Measurements from ENCODE around the gene USP2. TPM values are rescaled to one million over a fixed set of nuclear protein-coding genes. Genes with fewer than 3 reads are reported as not detected.
A peak's percentile ranks its signal among the peaks of the same experiment; 100 is the strongest.

The USP2 gene
- total RNA-seq, 2 experiments from 2014 or later = 0.55 to 0.68 TPM

- CTCF ChIA-PET = interaction anchor here (1.1 to 5.7 kb wide), 11 partner anchors 10 to 113 kb away, joined by 3 to 109 read pairs (median 5); no protein-coding TSS in a partner anchor
- H3K9me3 Mint-ChIP-seq (ENCODE audit: insufficient read depth) = no peaks in the 10 kb centered on the region
- POLR2A ChIA-PET = interaction anchor here (1.2 kb wide), 1 partner anchor 54 kb away, joined by 3 read pairs; no protein-coding TSS in a partner anchor
- H3K27ac Mint-ChIP-seq = no peak overlapping the region
- peaks cover 16% of the 10 kb centered on the region for H3K4me1 Mint-ChIP-seq (ENCODE audit: low read depth)
- peaks cover 11% of the 10 kb centered on the region for H3K27me3 Mint-ChIP-seq (ENCODE audit: low read depth)
- no peak overlapping the region for H3K4me3 Mint-ChIP-seq
- no peak for ATAC-seq
- DNase-seq = no peak
- no peaks in the 10 kb centered on the region for H3K36me3 Mint-ChIP-seq (ENCODE audit: low read depth)
Observed at GRCh38 chr11:119374632-119375336, 6.7 kb downstream of the USP2 start.

- Mint-ChIP-seq H3K9me3 (ENCODE audit: insufficient read depth) (no peaks in the 10 kb centered on the region), H3K36me3 (ENCODE audit: low read depth) (no peaks in the 10 kb centered on the region), H3K4me3 (no peak overlapping the region), H3K4me1 (ENCODE audit: low read depth) (peaks cover 16% of the 10 kb centered on the region), H3K27me3 (ENCODE audit: low read depth) (peaks cover 9% of the 10 kb centered on the region), H3K27ac (no peak overlapping the region)
- ATAC-seq = peak; percentile 45
- peak; percentile 55 for DNase-seq
- POLR2A ChIA-PET = interaction anchor here (0.5 to 1.2 kb wide), 2 partner anchors 53 to 233 kb away, joined by 3 to 5 read pairs; no protein-coding TSS in a partner anchor
- CTCF ChIA-PET = interaction anchor here (0.7 to 5.7 kb wide), 16 partner anchors 7 to 308 kb away, joined by 3 to 109 read pairs (median 4); partner anchors contain the start of genes NLRX1 and USP2
Observed at GRCh38 chr11:119373921-119374631, 7.4 kb downstream of the USP2 start.

- CTCF ChIA-PET = interaction anchor here (0.7 to 5.7 kb wide), 13 partner anchors 8 to 308 kb away, joined by 3 to 109 read pairs (median 4); partner anchors contain the start of genes NLRX1 and USP2
- H3K27ac Mint-ChIP-seq = no peak overlapping the region
- peaks cover 9% of the 10 kb centered on the region for H3K27me3 Mint-ChIP-seq (ENCODE audit: low read depth)
- no peak for ATAC-seq
- peaks cover 16% of the 10 kb centered on the region for H3K4me1 Mint-ChIP-seq (ENCODE audit: low read depth)
- no peaks in the 10 kb centered on the region for H3K9me3 Mint-ChIP-seq (ENCODE audit: insufficient read depth)
- POLR2A ChIA-PET = interaction anchor here (0.5 to 1.2 kb wide), 2 partner anchors 53 to 233 kb away, joined by 3 to 5 read pairs; no protein-coding TSS in a partner anchor
- H3K36me3 Mint-ChIP-seq (ENCODE audit: low read depth) = no peaks in the 10 kb centered on the region
- H3K4me3 Mint-ChIP-seq = no peak overlapping the region
- no peak for DNase-seq
Observed at GRCh38 chr11:119373059-119373920, 8.2 kb downstream of the USP2 start.

GRCh38 chr11:119372260-119373058, 9.0 kb downstream of the USP2 start:
- Mint-ChIP-seq H3K36me3 (ENCODE audit: low read depth) (no peaks in the 10 kb centered on the region), H3K9me3 (ENCODE audit: insufficient read depth) (no peaks in the 10 kb centered on the region), H3K27me3 (ENCODE audit: low read depth) (peaks cover 9% of the 10 kb centered on the region), H3K4me3 (no peak overlapping the region), H3K4me1 (ENCODE audit: low read depth) (peaks cover 14% of the 10 kb centered on the region), H3K27ac (no peak overlapping the region)
- DNase-seq (no peak), ATAC-seq (no peak)
- ChIA-PET POLR2A (no interaction called here), CTCF (interaction anchor here (1.3 to 5.7 kb wide), 4 partner anchors 8 to 51 kb away, joined by 4 to 109 read pairs (median 9); no protein-coding TSS in a partner anchor)

GRCh38 chr11:119371778-119372182, 9.7 kb downstream of the USP2 start:
- ATAC-seq = no peak
- H3K4me1 Mint-ChIP-seq (ENCODE audit: low read depth) = peaks cover 13% of the 10 kb centered on the region
- no peaks in the 10 kb centered on the region for H3K36me3 Mint-ChIP-seq (ENCODE audit: low read depth)
- H3K4me3 Mint-ChIP-seq = no peak overlapping the region
- H3K9me3 Mint-ChIP-seq (ENCODE audit: insufficient read depth) = no peaks in the 10 kb centered on the region
- POLR2A ChIA-PET = no interaction called here
- no peak for DNase-seq
- CTCF ChIA-PET = interaction anchor here (1.6 to 5.7 kb wide), 3 partner anchors 9 to 16 kb away, joined by 10 to 109 read pairs (median 13); partner anchors contain the start of gene USP2
- peaks cover 11% of the 10 kb centered on the region for H3K27me3 Mint-ChIP-seq (ENCODE audit: low read depth)
- H3K27ac Mint-ChIP-seq = no peak overlapping the region

GRCh38 chr11:119371067-119371601, 10.4 kb downstream of the USP2 start:
- no peaks in the 10 kb centered on the region for H3K36me3 Mint-ChIP-seq (ENCODE audit: low read depth)
- ATAC-seq (no peak), DNase-seq (no peak)
- H3K9me3 Mint-ChIP-seq (ENCODE audit: insufficient read depth) = no peaks in the 10 kb centered on the region
- H3K27ac Mint-ChIP-seq = no peak overlapping the region
- peaks cover 13% of the 10 kb centered on the region for H3K4me1 Mint-ChIP-seq (ENCODE audit: low read depth)
- ChIA-PET POLR2A (no interaction called here), CTCF (interaction anchor here (1.6 to 2.1 kb wide), 2 partner anchors 10 to 15 kb away, joined by 10 to 13 read pairs; partner anchors contain the start of gene USP2)
- H3K27me3 Mint-ChIP-seq (ENCODE audit: low read depth) = peaks cover 16% of the 10 kb centered on the region
- no peak overlapping the region for H3K4me3 Mint-ChIP-seq

GRCh38 chr11:119370486-119371046, 10.9 kb downstream of the USP2 start:
- ATAC-seq (no peak), DNase-seq (no peak)
- CTCF ChIA-PET = interaction anchor here (1.6 to 2.1 kb wide), 2 partner anchors 10 to 15 kb away, joined by 10 to 13 read pairs; partner anchors contain the start of gene USP2
- Mint-ChIP-seq H3K27ac (no peak overlapping the region), H3K36me3 (ENCODE audit: low read depth) (no peaks in the 10 kb centered on the region), H3K4me3 (no peak overlapping the region), H3K27me3 (ENCODE audit: low read depth) (peaks cover 17% of the 10 kb centered on the region), H3K4me1 (ENCODE audit: low read depth) (peaks cover 13% of the 10 kb centered on the region), H3K9me3 (ENCODE audit: insufficient read depth) (no peaks in the 10 kb centered on the region)
- POLR2A ChIA-PET = no interaction called here

- POLR2A ChIA-PET = no interaction called here
- H3K36me3 Mint-ChIP-seq (ENCODE audit: low read depth) = no peaks in the 10 kb centered on the region
- no peaks in the 10 kb centered on the region for H3K9me3 Mint-ChIP-seq (ENCODE audit: insufficient read depth)
- no peak for DNase-seq
- H3K27me3 Mint-ChIP-seq (ENCODE audit: low read depth) = peaks cover 28% of the 10 kb centered on the region
- CTCF ChIA-PET = interaction anchor here (1.4 to 3.6 kb wide), 2 partner anchors 11 to 13 kb away, joined by 6 to 24 read pairs; no protein-coding TSS in a partner anchor
- no peak overlapping the region for H3K27ac Mint-ChIP-seq
- ATAC-seq = no peak
- peaks cover 16% of the 10 kb centered on the region for H3K4me1 Mint-ChIP-seq (ENCODE audit: low read depth)
- H3K4me3 Mint-ChIP-seq = no peak overlapping the region
Observed at GRCh38 chr11:119369132-119369925, 12.2 kb downstream of the USP2 start.

- DNase-seq (no peak), ATAC-seq (no peak)
- ChIA-PET CTCF (interaction anchor here (1.1 to 3.6 kb wide), 4 partner anchors 10 to 108 kb away, joined by 3 to 24 read pairs (median 6); no protein-coding TSS in a partner anchor), POLR2A (no interaction called here)
- Mint-ChIP-seq H3K4me1 (ENCODE audit: low read depth) (peaks cover 7% of the 10 kb centered on the region), H3K9me3 (ENCODE audit: insufficient read depth) (no peaks in the 10 kb centered on the region), H3K4me3 (no peak overlapping the region), H3K36me3 (ENCODE audit: low read depth) (no peaks in the 10 kb centered on the region), H3K27ac (no peak overlapping the region), H3K27me3 (ENCODE audit: low read depth) (peaks cover 29% of the 10 kb centered on the region)
Observed at GRCh38 chr11:119368121-119369034, 13.1 kb downstream of the USP2 start.
